GM12891 (cell line): ENCODE data around the gene ZFP36L2.

Experiments used
- POLR2A ChIP-seq: IDR thresholded peaks from 2 replicates; pipeline ENCODE4 v1.6.1; 2011; ENCODE audit warnings: low read depth, low read length, control low read depth
- TAF1 ChIP-seq: IDR thresholded peaks from 2 replicates; pipeline ENCODE4 v1.6.1; 2011; ENCODE audit warnings: low read depth, low read length, control low read depth

DNA sequence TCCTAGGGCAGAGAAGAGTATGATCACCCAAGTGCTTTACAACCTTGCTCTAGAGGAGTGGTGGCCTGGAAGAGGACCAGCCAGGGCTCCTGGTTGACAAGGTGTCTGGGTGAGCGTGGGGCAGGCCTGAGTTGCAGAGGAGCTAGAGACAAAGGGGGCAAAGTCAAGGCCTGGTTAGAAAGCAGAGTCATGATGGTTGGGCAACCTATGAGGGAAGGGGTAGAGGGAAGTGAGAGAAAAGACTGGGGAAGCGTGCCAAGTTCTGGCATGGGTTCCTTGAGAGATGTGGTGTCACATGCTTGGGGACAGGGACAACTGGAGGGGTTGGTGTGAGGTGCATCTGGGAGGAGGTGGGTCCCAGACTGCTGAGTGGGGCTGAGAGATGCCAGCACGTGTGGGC lies 13.5 kb downstream of the ZFP36L2 start:
- TF ChIP-seq POLR2A, result no peak
- TF ChIP-seq TAF1, result no peak
